ENCODE results near the gene RNF10.

DNA sequence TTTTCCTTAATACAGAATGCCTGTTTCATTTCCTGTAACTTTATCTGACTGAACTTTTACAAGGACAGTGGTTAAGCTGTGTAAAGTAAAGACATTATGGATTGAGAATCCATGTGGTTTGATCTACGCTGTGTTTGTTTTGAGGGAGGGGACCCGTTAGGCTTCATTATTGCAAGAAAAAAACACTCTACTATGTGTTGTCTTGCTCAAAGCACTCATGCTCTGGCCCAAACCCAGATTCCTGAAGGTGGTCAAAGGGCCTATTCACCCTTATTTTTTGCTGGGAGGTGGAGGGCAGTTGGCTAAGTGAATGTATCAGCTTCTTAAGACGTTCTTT, 11.9 kb downstream of the RNF10 start:
- TF ChIP-seq, protein P1, sequence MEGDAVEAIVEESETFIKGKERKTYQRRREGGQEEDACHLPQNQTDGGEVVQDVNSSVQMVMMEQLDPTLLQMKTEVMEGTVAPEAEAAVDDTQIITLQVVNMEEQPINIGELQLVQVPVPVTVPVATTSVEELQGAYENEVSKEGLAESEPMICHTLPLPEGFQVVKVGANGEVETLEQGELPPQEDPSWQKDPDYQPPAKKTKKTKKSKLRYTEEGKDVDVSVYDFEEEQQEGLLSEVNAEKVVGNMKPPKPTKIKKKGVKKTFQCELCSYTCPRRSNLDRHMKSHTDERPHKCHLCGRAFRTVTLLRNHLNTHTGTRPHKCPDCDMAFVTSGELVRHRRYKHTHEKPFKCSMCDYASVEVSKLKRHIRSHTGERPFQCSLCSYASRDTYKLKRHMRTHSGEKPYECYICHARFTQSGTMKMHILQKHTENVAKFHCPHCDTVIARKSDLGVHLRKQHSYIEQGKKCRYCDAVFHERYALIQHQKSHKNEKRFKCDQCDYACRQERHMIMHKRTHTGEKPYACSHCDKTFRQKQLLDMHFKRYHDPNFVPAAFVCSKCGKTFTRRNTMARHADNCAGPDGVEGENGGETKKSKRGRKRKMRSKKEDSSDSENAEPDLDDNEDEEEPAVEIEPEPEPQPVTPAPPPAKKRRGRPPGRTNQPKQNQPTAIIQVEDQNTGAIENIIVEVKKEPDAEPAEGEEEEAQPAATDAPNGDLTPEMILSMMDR (conservative IDR thresholded peaks at IDR 0.05; ENCODE audit: low read depth in 2 of 2) = no peak
- TF ChIP-seq POLR2AphosphoS5 (IDR thresholded peaks at IDR 0.05; ENCODE audit: low read depth) (no peak), EZH2 (IDR thresholded peaks at IDR 0.05; ENCODE audit: low read depth, unreplicated experiment) (no peak), STAT1 (IDR thresholded peaks at IDR 0.05; ENCODE audit: unreplicated experiment) (no peak)
- TF ChIP-seq, protein P2, sequence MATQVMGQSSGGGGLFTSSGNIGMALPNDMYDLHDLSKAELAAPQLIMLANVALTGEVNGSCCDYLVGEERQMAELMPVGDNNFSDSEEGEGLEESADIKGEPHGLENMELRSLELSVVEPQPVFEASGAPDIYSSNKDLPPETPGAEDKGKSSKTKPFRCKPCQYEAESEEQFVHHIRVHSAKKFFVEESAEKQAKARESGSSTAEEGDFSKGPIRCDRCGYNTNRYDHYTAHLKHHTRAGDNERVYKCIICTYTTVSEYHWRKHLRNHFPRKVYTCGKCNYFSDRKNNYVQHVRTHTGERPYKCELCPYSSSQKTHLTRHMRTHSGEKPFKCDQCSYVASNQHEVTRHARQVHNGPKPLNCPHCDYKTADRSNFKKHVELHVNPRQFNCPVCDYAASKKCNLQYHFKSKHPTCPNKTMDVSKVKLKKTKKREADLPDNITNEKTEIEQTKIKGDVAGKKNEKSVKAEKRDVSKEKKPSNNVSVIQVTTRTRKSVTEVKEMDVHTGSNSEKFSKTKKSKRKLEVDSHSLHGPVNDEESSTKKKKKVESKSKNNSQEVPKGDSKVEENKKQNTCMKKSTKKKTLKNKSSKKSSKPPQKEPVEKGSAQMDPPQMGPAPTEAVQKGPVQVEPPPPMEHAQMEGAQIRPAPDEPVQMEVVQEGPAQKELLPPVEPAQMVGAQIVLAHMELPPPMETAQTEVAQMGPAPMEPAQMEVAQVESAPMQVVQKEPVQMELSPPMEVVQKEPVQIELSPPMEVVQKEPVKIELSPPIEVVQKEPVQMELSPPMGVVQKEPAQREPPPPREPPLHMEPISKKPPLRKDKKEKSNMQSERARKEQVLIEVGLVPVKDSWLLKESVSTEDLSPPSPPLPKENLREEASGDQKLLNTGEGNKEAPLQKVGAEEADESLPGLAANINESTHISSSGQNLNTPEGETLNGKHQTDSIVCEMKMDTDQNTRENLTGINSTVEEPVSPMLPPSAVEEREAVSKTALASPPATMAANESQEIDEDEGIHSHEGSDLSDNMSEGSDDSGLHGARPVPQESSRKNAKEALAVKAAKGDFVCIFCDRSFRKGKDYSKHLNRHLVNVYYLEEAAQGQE (IDR thresholded peaks at IDR 0.05; ENCODE audit: unreplicated experiment) = no peak
